Measurements from ENCODE around the gene PNMT.

DNA sequence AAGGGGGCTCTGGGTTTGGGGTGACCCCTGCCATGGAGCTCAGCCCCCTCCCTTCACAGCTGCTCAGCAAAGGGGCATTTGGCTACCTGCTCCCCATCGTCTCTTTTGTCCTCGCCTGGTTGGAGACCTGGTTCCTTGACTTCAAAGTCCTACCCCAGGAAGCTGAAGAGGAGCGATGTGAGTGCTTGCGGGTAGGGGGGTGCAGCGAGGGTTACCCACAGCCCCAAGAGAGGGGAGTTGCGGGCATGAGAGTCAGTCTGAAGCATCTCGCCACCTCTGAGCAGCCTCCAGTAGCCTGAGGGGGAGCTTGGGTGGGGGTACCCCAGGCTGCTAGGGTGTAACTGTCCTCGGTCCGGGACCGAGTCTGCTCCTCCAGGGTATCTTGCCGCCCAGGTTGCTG lies 9.9 kb upstream of the PNMT start:
- TF ChIP-seq, protein P1, sequence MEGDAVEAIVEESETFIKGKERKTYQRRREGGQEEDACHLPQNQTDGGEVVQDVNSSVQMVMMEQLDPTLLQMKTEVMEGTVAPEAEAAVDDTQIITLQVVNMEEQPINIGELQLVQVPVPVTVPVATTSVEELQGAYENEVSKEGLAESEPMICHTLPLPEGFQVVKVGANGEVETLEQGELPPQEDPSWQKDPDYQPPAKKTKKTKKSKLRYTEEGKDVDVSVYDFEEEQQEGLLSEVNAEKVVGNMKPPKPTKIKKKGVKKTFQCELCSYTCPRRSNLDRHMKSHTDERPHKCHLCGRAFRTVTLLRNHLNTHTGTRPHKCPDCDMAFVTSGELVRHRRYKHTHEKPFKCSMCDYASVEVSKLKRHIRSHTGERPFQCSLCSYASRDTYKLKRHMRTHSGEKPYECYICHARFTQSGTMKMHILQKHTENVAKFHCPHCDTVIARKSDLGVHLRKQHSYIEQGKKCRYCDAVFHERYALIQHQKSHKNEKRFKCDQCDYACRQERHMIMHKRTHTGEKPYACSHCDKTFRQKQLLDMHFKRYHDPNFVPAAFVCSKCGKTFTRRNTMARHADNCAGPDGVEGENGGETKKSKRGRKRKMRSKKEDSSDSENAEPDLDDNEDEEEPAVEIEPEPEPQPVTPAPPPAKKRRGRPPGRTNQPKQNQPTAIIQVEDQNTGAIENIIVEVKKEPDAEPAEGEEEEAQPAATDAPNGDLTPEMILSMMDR (IDR thresholded peaks at IDR 0.05; ENCODE audit: control extremely low read depth in 1 of 3, insufficient read depth in 1 of 3, low read depth in 1 of 3, low read length in 3 of 3): no peak
- TF ChIP-seq YY1 (IDR thresholded peaks at IDR 0.05; ENCODE audit: low read depth, low read length) (no peak), POLR2A (IDR thresholded peaks at IDR 0.05; ENCODE audit: control extremely low read depth in 1 of 2, low read depth in 2 of 2, low read length in 2 of 2) (no peak), CEBPB (IDR thresholded peaks at IDR 0.05; ENCODE audit: low read depth, low read length) (no peak), POLR2AphosphoS5 (IDR thresholded peaks at IDR 0.05; ENCODE audit: low read depth, low read length) (no peak)
